Putamen (tissue), 1 donor: ENCODE data around the gene TULP4.

Experiments
- DNase-seq: peaks from one replicate; pipeline ENCODE4 v3.0.0-alpha.2; 2016; ENCODE audit warnings: low spot score

Gene TULP4

DNA sequence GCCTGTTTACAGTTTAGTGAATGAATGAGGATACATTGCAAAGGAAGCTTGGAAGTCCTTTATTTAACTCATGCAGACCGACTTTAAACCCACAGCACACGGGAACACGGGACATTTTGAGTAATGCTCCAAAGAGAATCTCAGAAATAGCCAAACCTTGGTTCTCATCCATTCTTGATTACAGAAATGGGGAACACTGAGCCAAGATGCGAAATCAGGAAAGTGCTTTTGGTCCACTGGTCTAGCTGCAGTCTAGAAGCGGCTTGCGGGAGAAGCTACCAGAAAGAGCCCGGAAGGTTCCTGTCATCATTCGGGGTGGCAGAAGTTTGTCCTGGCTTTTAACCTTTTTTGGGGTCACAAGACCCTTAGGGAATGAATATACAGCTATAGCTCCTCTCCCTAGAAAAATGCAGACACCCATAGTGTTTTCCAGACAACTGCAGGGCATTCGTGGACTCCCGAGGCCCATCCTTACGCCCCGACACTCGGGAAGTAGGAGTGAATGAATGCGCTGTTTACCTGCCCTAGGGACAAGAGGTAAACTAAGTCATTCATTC, 247.2 kb downstream of the TULP4 start:
- no peak for DNase-seq

GRCh38 chr6:158559895-158560835, 247.9 kb downstream of the TULP4 start, which contains the start of gene TMEM181:
Gene TMEM181, plus strand, starts transcription at chr6:158560091. Its CDS starts 134 bp downstream, at chr6:158560225.
- peak; percentile 83 for DNase-seq

DNA sequence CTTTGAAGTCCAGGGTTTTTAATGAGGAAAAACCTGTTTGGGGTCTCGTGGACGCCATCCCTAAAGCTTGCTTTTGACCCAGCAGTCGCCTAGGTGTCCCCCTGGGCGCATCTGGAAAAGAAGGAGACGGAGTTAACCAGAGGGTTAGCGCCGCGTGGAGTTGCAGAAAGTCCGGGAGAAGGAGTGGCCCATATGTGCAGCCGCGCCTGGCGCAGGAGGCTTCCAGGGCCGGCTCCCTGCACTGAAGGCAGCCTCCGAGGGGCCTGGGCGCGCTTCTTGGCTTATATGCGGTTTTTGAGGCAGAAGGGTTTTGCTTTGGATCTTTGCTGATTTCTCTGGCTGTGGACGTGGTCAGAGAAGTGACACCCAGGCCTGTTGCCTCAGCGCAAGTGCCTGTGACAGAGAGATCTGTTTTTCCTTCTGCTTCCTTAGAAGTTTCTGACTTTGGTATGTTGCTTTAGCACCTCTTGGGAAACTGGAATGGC, 248.6 kb downstream of the TULP4 start:
- DNase-seq, result no peak
